ENCODE results near the gene KASH5. TPM values are rescaled to one million over a fixed set of nuclear protein-coding genes. Genes with fewer than 3 reads are reported as not detected.

Gene KASH5
- total and polyA plus RNA-seq, 2 donors (not counting 1 experiment from before 2014, with no cell fraction given) = 0.67 to 0.74 TPM

DNA sequence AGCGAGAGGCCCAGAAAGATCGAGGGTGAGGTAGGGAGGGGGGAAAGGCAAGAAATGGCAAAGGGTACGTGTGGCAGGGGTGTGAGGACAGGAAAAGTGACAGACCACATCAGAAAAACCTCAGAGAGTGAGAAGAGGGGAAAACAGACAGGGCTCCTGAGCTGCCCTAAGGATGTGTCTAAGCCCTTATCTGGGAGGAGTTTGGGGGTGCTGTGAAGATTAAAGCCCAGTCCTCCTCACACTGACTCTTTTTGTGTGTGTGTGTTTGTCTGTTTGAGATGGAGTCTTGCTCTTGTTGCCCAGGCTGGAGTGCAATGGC lies 35.9 kb downstream of the KASH5 start:
- ChIA-PET CTCF (interaction anchor here (0.9 to 1.4 kb wide), 2 partner anchors 10 to 32 kb away, joined by 3 read pairs; no protein-coding TSS in a partner anchor), POLR2A (interaction anchor here (0.6 to 1.0 kb wide), 2 partner anchors 16 to 21 kb away, joined by 3 read pairs; no protein-coding TSS in a partner anchor)
- peaks cover 68% of the 10 kb centered on the region for H3K4me1 Mint-ChIP-seq
- H3K27ac Mint-ChIP-seq = no peak overlapping the region
- H3K9me3 ChIP-seq (ENCODE audit: control extremely low read depth in 1 of 3, control insufficient read depth in 2 of 3, insufficient read depth in 1 of 3, low read length in 2 of 3) = peaks cover 0 to 50% (median 0%) of the 10 kb centered on the region in 3 donors
- H2AFZ ChIP-seq (ENCODE audit: insufficient read depth, low read depth, low read length, poor library complexity, severe bottlenecking) = no peak overlapping the region
- 17% methylated on average over 2 of the region's 3 CpGs for WGBS (ENCODE audit: insufficient coverage)
- no peak overlapping the region for H3K4me2 ChIP-seq (replicated peaks; ENCODE audit: low read depth, low read length, poor library complexity, severe bottlenecking)
- no peak for DNase-seq
- no peaks in the 10 kb centered on the region for H3K9me3 Mint-ChIP-seq (ENCODE audit: insufficient read depth)
- no peak overlapping the region for H3K9ac ChIP-seq (ENCODE audit: low read length)
- H4K20me1 ChIP-seq (ENCODE audit: control insufficient read depth, insufficient read depth, low read length, poor library complexity, severe bottlenecking) = no peaks in the 10 kb centered on the region
- ATAC-seq (ENCODE audit: low read depth) = no peak
- peaks cover 89% of the 10 kb centered on the region for H3K27me3 Mint-ChIP-seq
- H3K36me3 ChIP-seq (replicated peaks in 1 of 2; ENCODE audit: control extremely low read depth in 1 of 2, control insufficient read depth in 1 of 2, extremely low read depth in 1 of 2, insufficient read depth in 2 of 2, low read length in 1 of 2) = no peaks in the 10 kb centered on the region
- peaks cover 0 to 98% (median 84%) of the 10 kb centered on the region in 4 experiments for H3K27me3 ChIP-seq (replicated peaks in 1 of 4; ENCODE audit: control extremely low read depth in 1 of 4, control insufficient read depth in 3 of 4, insufficient read depth in 4 of 4, low read length in 3 of 4)
- peak overlapping the region; percentile 36 for H3K4me3 Mint-ChIP-seq
- no peak overlapping the region for H3K4me3 ChIP-seq (ENCODE audit: control extremely low read depth in 1 of 5, extremely low read depth in 1 of 5, insufficient read depth in 1 of 5, low read depth in 2 of 5, low read length in 4 of 5)
- no peak for TF ChIP-seq EZH2 (IDR thresholded peaks at IDR 0.05; ENCODE audit: borderline replicate concordance, insufficient read depth, low read depth, low read length, poor library complexity, severe bottlenecking)
- TF ChIP-seq, protein P1, sequence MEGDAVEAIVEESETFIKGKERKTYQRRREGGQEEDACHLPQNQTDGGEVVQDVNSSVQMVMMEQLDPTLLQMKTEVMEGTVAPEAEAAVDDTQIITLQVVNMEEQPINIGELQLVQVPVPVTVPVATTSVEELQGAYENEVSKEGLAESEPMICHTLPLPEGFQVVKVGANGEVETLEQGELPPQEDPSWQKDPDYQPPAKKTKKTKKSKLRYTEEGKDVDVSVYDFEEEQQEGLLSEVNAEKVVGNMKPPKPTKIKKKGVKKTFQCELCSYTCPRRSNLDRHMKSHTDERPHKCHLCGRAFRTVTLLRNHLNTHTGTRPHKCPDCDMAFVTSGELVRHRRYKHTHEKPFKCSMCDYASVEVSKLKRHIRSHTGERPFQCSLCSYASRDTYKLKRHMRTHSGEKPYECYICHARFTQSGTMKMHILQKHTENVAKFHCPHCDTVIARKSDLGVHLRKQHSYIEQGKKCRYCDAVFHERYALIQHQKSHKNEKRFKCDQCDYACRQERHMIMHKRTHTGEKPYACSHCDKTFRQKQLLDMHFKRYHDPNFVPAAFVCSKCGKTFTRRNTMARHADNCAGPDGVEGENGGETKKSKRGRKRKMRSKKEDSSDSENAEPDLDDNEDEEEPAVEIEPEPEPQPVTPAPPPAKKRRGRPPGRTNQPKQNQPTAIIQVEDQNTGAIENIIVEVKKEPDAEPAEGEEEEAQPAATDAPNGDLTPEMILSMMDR (IDR thresholded peaks at IDR 0.05) = no peak
- H3K79me2 ChIP-seq (ENCODE audit: control insufficient read depth, insufficient read depth, low read length) = no peaks in the 10 kb centered on the region
- intact Hi-C loops (cut with micrococcal nuclease) = loop anchor here (2.0 kb wide), 1 partner anchor 15 kb away; no protein-coding TSS in a partner anchor
- peaks cover 67 to 70% of the 10 kb centered on the region in 2 donors for H3K4me1 ChIP-seq (ENCODE audit: control insufficient read depth in 2 of 2, insufficient read depth in 2 of 2, low read length in 2 of 2)
- no peak overlapping the region for H3K27ac ChIP-seq (ENCODE audit: low read length in 2 of 2)

GRCh38 chr19:49425178-49425577 lies 37.1 kb downstream of the KASH5 start, which contains the start of gene GFY:
Gene GFY, plus strand, starts transcription at chr19:49425388. Its CDS starts 1,043 bp downstream, at chr19:49426431.
- WGBS (ENCODE audit: insufficient coverage) = 55% methylated on average over 7 of the region's 7 CpGs
- H3K4me1 ChIP-seq (ENCODE audit: control insufficient read depth in 2 of 2, insufficient read depth in 2 of 2, low read length in 2 of 2) = peaks cover 67 to 70% of the 10 kb centered on the region in 2 donors
- Mint-ChIP-seq H3K4me1 (peaks cover 68% of the 10 kb centered on the region), H3K9me3 (ENCODE audit: insufficient read depth) (no peaks in the 10 kb centered on the region), H3K4me3 (peak within 1 kb of the TSS; percentile 52), H3K27me3 (peaks cover 86% of the 10 kb centered on the region), H3K27ac (peak within 1 kb of the TSS; percentile 28)
- no peak within 1 kb of the TSS for H3K4me3 ChIP-seq (ENCODE audit: control extremely low read depth in 1 of 5, extremely low read depth in 1 of 5, insufficient read depth in 1 of 5, low read depth in 2 of 5, low read length in 4 of 5)
- no peak for TF ChIP-seq EZH2 (IDR thresholded peaks at IDR 0.05; ENCODE audit: borderline replicate concordance, insufficient read depth, low read depth, low read length, poor library complexity, severe bottlenecking)
- TF ChIP-seq, protein P1 (IDR thresholded peaks at IDR 0.05) = no peak
- H3K27ac ChIP-seq (ENCODE audit: low read length in 2 of 2) = no peak within 1 kb of the TSS
- no peak within 1 kb of the TSS for H2AFZ ChIP-seq (ENCODE audit: insufficient read depth, low read depth, low read length, poor library complexity, severe bottlenecking)
- no peak for DNase-seq
- no peaks in the 10 kb centered on the region for H3K36me3 ChIP-seq (replicated peaks in 1 of 2; ENCODE audit: control extremely low read depth in 1 of 2, control insufficient read depth in 1 of 2, extremely low read depth in 1 of 2, insufficient read depth in 2 of 2, low read length in 1 of 2)
- H3K9me3 ChIP-seq (ENCODE audit: control extremely low read depth in 1 of 3, control insufficient read depth in 2 of 3, insufficient read depth in 1 of 3, low read length in 2 of 3) = peaks cover 0 to 49% (median 0%) of the 10 kb centered on the region in 3 donors
- H3K79me2 ChIP-seq (ENCODE audit: control insufficient read depth, insufficient read depth, low read length) = no peaks in the 10 kb centered on the region
- peak within 1 kb of the TSS; percentile 31 for H3K4me2 ChIP-seq (replicated peaks; ENCODE audit: low read depth, low read length, poor library complexity, severe bottlenecking)
- intact Hi-C loops (cut with micrococcal nuclease) = loop anchor here (2.0 to 5.0 kb wide), 2 partner anchors 16 to 33 kb away; no protein-coding TSS in a partner anchor
- CTCF ChIA-PET = interaction anchor here (0.7 to 1.4 kb wide), 8 partner anchors 11 to 432 kb away, joined by 3 to 4 read pairs (median 3); partner anchors contain the start of gene GYS1
- no peak for ATAC-seq (ENCODE audit: low read depth)
- no peaks in the 10 kb centered on the region for H4K20me1 ChIP-seq (ENCODE audit: control insufficient read depth, insufficient read depth, low read length, poor library complexity, severe bottlenecking)
- H3K27me3 ChIP-seq (replicated peaks in 1 of 4; ENCODE audit: control extremely low read depth in 1 of 4, control insufficient read depth in 3 of 4, insufficient read depth in 4 of 4, low read length in 3 of 4) = peaks cover 0 to 98% (median 80%) of the 10 kb centered on the region in 4 experiments
- no peak within 1 kb of the TSS for H3K9ac ChIP-seq (ENCODE audit: low read length)
- POLR2A ChIA-PET = interaction anchor here (0.9 to 1.1 kb wide), 2 partner anchors 9 to 14 kb away, joined by 3 to 4 read pairs; no protein-coding TSS in a partner anchor

Measured in B cell (primary cell).